T-cell (primary cell): ENCODE data around the gene KRTAP3-2. TPM values are rescaled to one million over a fixed set of nuclear protein-coding genes. Genes with fewer than 3 reads are reported as not detected.

Source experiments
- ATAC-seq, 4 experiments: fragments of 200-7000 bp in 3 of 4; fragments of 150-1000 bp in 1 of 4; cut with Tn5 transposase; replicated peaks in 1 of 4; 1 replicate in 3 of 4; 2 replicates in 1 of 4; pipeline ENCODE4 v1.10.0; 2021; ENCODE audit warnings: moderate library complexity in 3 of 4, mild to moderate bottlenecking in 2 of 4, moderate number of reproducible peaks in 1 of 4
- CTCF ChIA-PET, 2 donors: fragments of 300-600 bp; sonication (Branson Sonifier 250); formaldehyde crosslinking; loops; one replicate each; lab custom pipeline; 2022; ENCODE audit warnings: antibody characterized with exemption in 2 of 2; lab: Charles Lee
- POLR2A ChIA-PET, 2 donors: fragments of 300-600 bp; sonication (Branson Sonifier 250); formaldehyde crosslinking; loops; one replicate each; lab custom pipeline; 2022; ENCODE audit warnings: antibody characterized with exemption in 2 of 2; lab: Charles Lee
- DNase-seq, 35 experiments: peaks; one replicate each; pipeline versions ENCODE4 v3.0.0 to v3.0.0-alpha.2; 2013 to 2023
- H3K27ac ChIP-seq: one replicate; pipeline ENCODE4 v1.5.1; 2013; ENCODE audit warnings: low read length
- H3K27me3 ChIP-seq, 2 experiments: replicated peaks in 1 of 2; 1 replicate in 1 of 2; 2 replicates in 1 of 2; pipeline versions ENCODE4 v1.6.1 to v1.7.0; 2013; ENCODE audit warnings: low read length in 1 of 2, mixed read lengths in 1 of 2; ENCODE audit not compliant: control insufficient read depth in 2 of 2, insufficient read depth in 2 of 2; ENCODE audit errors: extremely low read depth in 1 of 2
- H3K36me3 ChIP-seq, 2 donors: 1 replicate in 1 of 2; 2 replicates in 1 of 2; pipeline versions ENCODE4 v1.6.1 to v1.7.0; 2013; ENCODE audit warnings: low read length in 1 of 2; ENCODE audit not compliant: control insufficient read depth in 2 of 2, insufficient read depth in 1 of 2; ENCODE audit errors: extremely low read depth in 1 of 2
- H3K4me1 ChIP-seq, 2 experiments: 1 replicate in 1 of 2; 2 replicates in 1 of 2; pipeline versions ENCODE4 v1.6.1 to v1.7.0; 2013; ENCODE audit warnings: low read length in 2 of 2, mixed read lengths in 1 of 2; ENCODE audit not compliant: insufficient read depth in 2 of 2, control insufficient read depth in 1 of 2; ENCODE audit errors: extremely low read depth in 1 of 2
- H3K4me3 ChIP-seq, 2 donors: 1 replicate in 1 of 2; 2 replicates in 1 of 2; pipeline versions ENCODE4 v1.5.1 to v1.7.0; 2013; ENCODE audit warnings: mild to moderate bottlenecking in 2 of 2, low read length in 1 of 2, moderate library complexity in 1 of 2; ENCODE audit not compliant: control insufficient read depth in 1 of 2; ENCODE audit errors: extremely low read depth in 1 of 2
- H3K9me3 ChIP-seq: 2 replicates; pipeline ENCODE4 v1.7.0; 2013
- H3K27ac Mint-ChIP-seq, 2 donors: one replicate each; pipeline ENCODE4 v1.8.0; 2020 to 2021; ENCODE audit warnings: mild to moderate bottlenecking in 2 of 2, mixed read lengths in 2 of 2
- H3K27me3 Mint-ChIP-seq, 2 donors: one replicate each; pipeline ENCODE4 v1.8.0; 2021 to 2022; ENCODE audit warnings: mixed read lengths in 2 of 2
- H3K36me3 Mint-ChIP-seq: one replicate; pipeline ENCODE4 v1.8.0; 2021; ENCODE audit warnings: mixed read lengths
- H3K4me1 Mint-ChIP-seq, 3 donors: one replicate each; pipeline ENCODE4 v1.8.0; 2020 to 2022; ENCODE audit warnings: mixed read lengths in 3 of 3, mild to moderate bottlenecking in 1 of 3
- H3K4me3 Mint-ChIP-seq, 3 donors: one replicate each; pipeline ENCODE4 v1.8.0; 2020 to 2022; ENCODE audit warnings: mild to moderate bottlenecking in 3 of 3, mixed read lengths in 3 of 3, moderate library complexity in 3 of 3
- H3K9me3 Mint-ChIP-seq, 3 donors: one replicate each; pipeline ENCODE4 v1.8.0; 2020 to 2022; ENCODE audit warnings: mixed read lengths in 3 of 3
- WGBS: methylation state at CpG from one replicate; pipeline ENCODE4 v1.1.5; 2013; ENCODE audit warnings: missing lambda C conversion rate; ENCODE audit not compliant: insufficient coverage; 5-methylcytosine and 5-hydroxymethylcytosine counted together
- total RNA-seq, 35 experiments: library from RNA in 6 of 35; stranded (reverse) in 6 of 35; fragments of 120-200 nt in 1 of 35; gene quantifications; one replicate each; pipeline versions ENCODE4 v1.2.1 to v1.2.4 and lab custom pipeline; 2013 to 2026

KRTAP3-2 gene
- total RNA-seq, 5 donors from 2014 or later (not counting 1 experiment from before 2014, with no cell fraction given), result not detected

- H3K4me3 Mint-ChIP-seq, result no peak overlapping the region
These were observed 12.8 kb upstream of the KRTAP3-2 start for GRCh38 chr17:41012326-41013120.

GRCh38 chr17:41010441-41010840 lies 10.7 kb upstream of the KRTAP3-2 start:
- Mint-ChIP-seq H3K27ac (no peak overlapping the region), H3K36me3 (no peaks in the 10 kb centered on the region), H3K9me3 (no peaks in the 10 kb centered on the region), H3K4me3 (no peak overlapping the region), H3K4me1 (no peaks in the 10 kb centered on the region), H3K27me3 (peaks cover 0 to 2% of the 10 kb centered on the region in 2 donors)
- Histone ChIP-seq H3K27ac (no peak overlapping the region), H3K4me1 (no peaks in the 10 kb centered on the region), H3K9me3 (no peaks in the 10 kb centered on the region), H3K4me3 (no peak overlapping the region), H3K27me3 (peaks cover 0 to 5% of the 10 kb centered on the region in 2 experiments), H3K36me3 (no peaks in the 10 kb centered on the region)
- CTCF ChIA-PET, result no interaction called here
- POLR2A ChIA-PET, result no interaction called here
- ATAC-seq (no peak), DNase-seq (no peak)

More at GRCh38 chr17:41012326-41013120, 12.8 kb upstream of the KRTAP3-2 start:
- H3K27ac Mint-ChIP-seq, result no peak overlapping the region
- no peaks in the 10 kb centered on the region for H3K4me1 Mint-ChIP-seq
- Histone ChIP-seq H3K27me3 (peaks cover 0 to 5% of the 10 kb centered on the region in 2 experiments), H3K9me3 (no peaks in the 10 kb centered on the region), H3K36me3 (no peaks in the 10 kb centered on the region), H3K4me1 (no peaks in the 10 kb centered on the region), H3K27ac (no peak overlapping the region), H3K4me3 (no peak overlapping the region)
- ATAC-seq (no peak), DNase-seq (no peak)
- H3K36me3 Mint-ChIP-seq, result no peaks in the 10 kb centered on the region
- peaks cover under 1 to 13% of the 10 kb centered on the region in 2 donors for H3K27me3 Mint-ChIP-seq
- no peaks in the 10 kb centered on the region for H3K9me3 Mint-ChIP-seq
- ChIA-PET CTCF (no interaction called here), POLR2A (no interaction called here)
- 70% methylated on average over 6 of the region's 6 CpGs for WGBS

GRCh38 chr17:41009936-41010335 lies 10.2 kb upstream of the KRTAP3-2 start:
- Mint-ChIP-seq H3K27ac (no peak overlapping the region), H3K4me1 (no peaks in the 10 kb centered on the region), H3K4me3 (no peak overlapping the region), H3K27me3 (no peaks in the 10 kb centered on the region), H3K9me3 (no peaks in the 10 kb centered on the region), H3K36me3 (no peaks in the 10 kb centered on the region)
- ChIA-PET CTCF (no interaction called here), POLR2A (no interaction called here)
- H3K36me3 ChIP-seq, result no peaks in the 10 kb centered on the region
- ATAC-seq, result no peak
- no peak overlapping the region for H3K4me3 ChIP-seq
- H3K27me3 ChIP-seq, result peaks cover 0 to 5% of the 10 kb centered on the region in 2 experiments
- no peaks in the 10 kb centered on the region for H3K9me3 ChIP-seq
- no peak overlapping the region for H3K27ac ChIP-seq
- no CpG with 5 or more reads among the region's 1 CpG for WGBS
- no peaks in the 10 kb centered on the region for H3K4me1 ChIP-seq
- no peak for DNase-seq

- no CpG with 5 or more reads among the region's 4 CpGs for WGBS
- Histone ChIP-seq H3K4me3 (no peak overlapping the region), H3K36me3 (no peaks in the 10 kb centered on the region), H3K9me3 (no peaks in the 10 kb centered on the region), H3K4me1 (no peaks in the 10 kb centered on the region), H3K27me3 (peaks cover 0 to 8% of the 10 kb centered on the region in 2 experiments), H3K27ac (no peak overlapping the region)
- ChIA-PET CTCF (no interaction called here), POLR2A (no interaction called here)
- H3K27me3 Mint-ChIP-seq, result peaks cover 0 to 4% of the 10 kb centered on the region in 2 donors
- no peaks in the 10 kb centered on the region for H3K9me3 Mint-ChIP-seq
- DNase-seq, result no peak
- H3K27ac Mint-ChIP-seq, result no peak overlapping the region
- H3K36me3 Mint-ChIP-seq, result no peaks in the 10 kb centered on the region
- no peaks in the 10 kb centered on the region for H3K4me1 Mint-ChIP-seq
- no peak overlapping the region for H3K4me3 Mint-ChIP-seq
- no peak for ATAC-seq
These were observed 9.6 kb upstream of the KRTAP3-2 start for GRCh38 chr17:41009301-41009760.

- no peaks in the 10 kb centered on the region for H3K9me3 Mint-ChIP-seq
- ChIA-PET CTCF (no interaction called here), POLR2A (no interaction called here)
These were observed 9.1 kb upstream of the KRTAP3-2 start, which contains the start of gene KRTAP3-1 for GRCh38 chr17:41008811-41009210. KRTAP3-1 (minus strand) TSS chr17:41009128; CDS start chr17:41009074, 54 bp downstream.

DNA sequence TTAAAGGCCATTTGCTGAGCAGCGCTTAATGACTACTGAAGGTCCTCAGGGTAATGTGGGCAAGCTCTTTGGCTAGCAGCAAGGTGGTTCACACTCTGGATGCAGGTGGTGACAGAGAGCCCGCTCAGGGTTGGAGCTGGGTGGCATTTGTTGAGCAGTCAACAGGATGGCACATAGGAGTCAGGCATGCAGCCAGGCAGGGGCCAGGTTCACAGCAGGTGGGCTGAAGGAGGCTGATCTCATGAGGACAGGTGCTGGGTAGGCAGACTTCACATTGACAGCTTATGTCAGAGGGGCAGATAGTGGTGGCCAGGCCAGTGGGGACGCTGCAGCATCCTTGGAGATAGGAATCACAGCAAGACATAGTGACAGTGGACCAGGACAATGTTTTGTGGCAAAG lies 4.7 kb upstream of the KRTAP3-2 start:
- Histone ChIP-seq H3K4me3 (no peak overlapping the region), H3K27me3 (peaks cover 0 to 20% of the 10 kb centered on the region in 2 experiments), H3K4me1 (no peaks in the 10 kb centered on the region), H3K36me3 (no peaks in the 10 kb centered on the region), H3K27ac (no peak overlapping the region), H3K9me3 (no peaks in the 10 kb centered on the region)
- Mint-ChIP-seq H3K27me3 (peaks cover 17 to 22% of the 10 kb centered on the region in 2 donors), H3K4me1 (no peaks in the 10 kb centered on the region), H3K4me3 (no peak overlapping the region), H3K27ac (no peak overlapping the region), H3K9me3 (no peaks in the 10 kb centered on the region), H3K36me3 (no peaks in the 10 kb centered on the region)
- WGBS, result 94% methylated on average over 2 of the region's 3 CpGs
- CTCF ChIA-PET, result no interaction called here
- DNase-seq (no peak), ATAC-seq (no peak)
- POLR2A ChIA-PET, result no interaction called here

More at GRCh38 chr17:41008811-41009210, 9.1 kb upstream of the KRTAP3-2 start, which contains the start of gene KRTAP3-1:
- Mint-ChIP-seq H3K27me3 (peaks cover 4 to 9% of the 10 kb centered on the region in 2 donors), H3K4me3 (no peak within 1 kb of the TSS), H3K4me1 (no peaks in the 10 kb centered on the region), H3K27ac (no peak within 1 kb of the TSS), H3K36me3 (no peaks in the 10 kb centered on the region)
- Histone ChIP-seq H3K4me1 (no peaks in the 10 kb centered on the region), H3K36me3 (no peaks in the 10 kb centered on the region), H3K27ac (no peak within 1 kb of the TSS), H3K9me3 (no peaks in the 10 kb centered on the region), H3K27me3 (peaks cover 0 to 9% of the 10 kb centered on the region in 2 experiments), H3K4me3 (no peak within 1 kb of the TSS)
- ATAC-seq, result no peak
- 89% methylated on average over 2 of the region's 8 CpGs for WGBS
- DNase-seq, result no peak
